Smooth muscle cell of the umbilical artery (primary cell): ENCODE results near the gene NCEH1. TPM values are rescaled to one million over a fixed set of nuclear protein-coding genes. Genes with fewer than 3 reads are reported as not detected.

Experiments
- total RNA-seq: library from RNA; depleted of rRNA; stranded (reverse); fragments of >200 nt; gene quantifications from 2 replicates; pipeline ENCODE4 v1.2.3, GENCODE V29; 2014

NCEH1 gene
- total RNA-seq = 12.2 and 33.2 TPM in 2 replicates

GRCh38 chr3:172710664-172711453 lies at the start of gene NCEH1:
TSS of gene NCEH1 (minus strand) at chr3:172711067. CDS start at chr3:172710984, 83 bp downstream.

GRCh38 chr3:172750368-172751174 lies 39.7 kb upstream of the NCEH1 start, which contains the start of gene ECT2:
TSS of gene ECT2 (plus strand) at chr3:172750726. CDS start at chr3:172754531, 3,805 bp downstream.

Other genes starting within 250 kb of the NCEH1 start
- gene TNFSF10, start 187.6 kb downstream of the NCEH1 start, total RNA-seq = 1.2 TPM in 1 of 2 replicates, not detected in the other
- gene ECT2, start 39.7 kb upstream of the NCEH1 start, total RNA-seq = 18.1 and 41.6 TPM in 2 replicates